ENCODE results near the gene SLC25A39.
"Not testable (repeated sequence)": the region's sequence is repeated elsewhere in the genome, so short reads cannot be mapped to it uniquely, and the experiment has no call there.

The SLC25A39 gene

GRCh38 chr17:44354582-44355561, 30.2 kb upstream of the SLC25A39 start:
- DNase-seq (ENCODE audit: low read depth in 3 of 3, low spot score in 1 of 3), result peak in 1 of 3 donors; percentile 55

DNA sequence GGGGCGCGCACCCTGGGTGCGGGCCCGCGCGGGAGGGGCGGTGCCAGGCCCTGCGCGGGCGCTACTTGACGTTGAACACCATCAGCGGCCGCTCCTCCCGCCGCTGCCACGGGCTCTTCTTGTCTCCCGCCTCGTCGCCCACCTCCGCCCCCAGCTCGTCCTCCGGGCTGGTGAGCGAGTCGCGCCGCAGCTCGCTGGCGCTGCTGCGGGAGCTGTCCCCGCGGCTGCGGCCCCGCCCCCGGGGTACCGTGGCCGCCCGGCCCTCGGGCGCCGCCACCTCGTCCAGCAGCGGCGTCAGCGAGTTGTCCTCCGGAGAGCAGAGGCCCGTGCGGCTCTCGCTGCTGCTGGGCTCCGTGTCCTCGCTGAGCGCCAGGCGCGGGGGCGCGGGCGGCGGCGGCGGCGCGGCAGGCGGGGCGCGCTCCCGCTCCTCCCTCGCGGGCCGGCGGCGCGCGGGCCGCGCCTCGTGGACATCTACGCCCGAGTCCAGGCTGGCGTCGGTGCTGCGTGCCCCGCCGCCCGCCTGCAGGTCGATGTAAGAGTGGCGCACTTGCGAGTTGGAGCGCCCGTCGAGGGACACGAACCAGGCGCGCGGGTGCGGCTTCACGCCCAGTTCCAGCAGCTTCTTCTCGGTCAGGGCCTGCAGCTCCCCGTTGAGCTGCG, 29.2 kb upstream of the SLC25A39 start:
- DNase-seq (ENCODE audit: low read depth in 3 of 3, low spot score in 1 of 3), result no peak

DNA sequence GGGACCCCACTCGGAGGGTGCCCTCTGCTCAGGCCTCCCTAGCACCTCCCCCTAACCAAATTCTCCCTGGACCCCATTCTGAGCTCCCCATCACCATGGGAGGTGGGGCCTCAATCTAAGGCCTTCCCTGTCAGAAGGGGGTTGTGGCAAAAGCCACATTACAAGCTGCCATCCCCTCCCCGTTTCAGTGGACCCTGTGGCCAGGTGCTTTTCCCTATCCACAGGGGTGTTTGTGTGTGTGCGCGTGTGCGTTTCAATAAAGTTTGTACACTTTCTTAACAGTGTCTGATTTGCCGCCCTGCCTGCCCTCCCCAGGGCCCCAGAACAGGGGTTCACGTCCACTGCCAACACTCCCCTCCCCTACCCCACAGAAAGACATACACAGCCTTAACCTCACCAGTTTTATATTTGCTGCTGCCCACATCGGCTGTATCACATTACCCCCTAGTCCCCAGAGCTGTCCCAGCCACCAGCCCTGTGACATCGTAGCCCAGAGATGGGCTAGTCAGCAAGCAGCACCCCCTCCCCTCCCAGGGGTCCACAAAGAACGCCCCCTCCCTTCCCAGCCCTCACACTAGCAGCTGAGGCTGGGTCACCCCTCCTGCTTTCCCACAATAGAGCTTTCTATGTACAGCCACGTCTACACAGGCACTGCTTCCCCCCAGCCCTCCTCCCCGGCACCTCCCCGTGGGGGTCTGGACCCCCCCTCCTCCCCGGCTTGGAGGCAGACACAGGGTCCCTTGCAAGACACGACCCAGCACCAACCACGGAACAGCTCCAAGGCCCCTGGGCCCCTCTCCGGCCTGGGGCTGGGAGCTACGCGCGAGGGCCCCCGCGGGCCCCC, 28.4 kb upstream of the SLC25A39 start:
- no peak for DNase-seq (ENCODE audit: low read depth in 3 of 3, low spot score in 1 of 3)

- no peak for DNase-seq (ENCODE audit: low read depth in 3 of 3, low spot score in 1 of 3)
Measured at GRCh38 chr17:44351961-44352827, 27.6 kb upstream of the SLC25A39 start.

DNA sequence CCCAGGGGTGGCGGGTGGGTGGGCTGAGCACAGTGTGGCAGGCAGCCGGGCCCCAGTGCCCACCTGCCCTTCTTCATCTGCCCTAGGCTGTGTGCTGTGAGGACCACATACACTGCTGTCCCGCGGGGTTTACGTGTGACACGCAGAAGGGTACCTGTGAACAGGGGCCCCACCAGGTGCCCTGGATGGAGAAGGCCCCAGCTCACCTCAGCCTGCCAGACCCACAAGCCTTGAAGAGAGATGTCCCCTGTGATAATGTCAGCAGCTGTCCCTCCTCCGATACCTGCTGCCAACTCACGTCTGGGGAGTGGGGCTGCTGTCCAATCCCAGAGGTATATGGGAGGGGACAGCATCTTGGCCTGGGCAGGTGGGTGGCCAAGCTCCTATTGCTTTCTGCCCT, 26.8 kb upstream of the SLC25A39 start:
- no peak for DNase-seq (ENCODE audit: low read depth in 3 of 3, low spot score in 1 of 3)

DNA sequence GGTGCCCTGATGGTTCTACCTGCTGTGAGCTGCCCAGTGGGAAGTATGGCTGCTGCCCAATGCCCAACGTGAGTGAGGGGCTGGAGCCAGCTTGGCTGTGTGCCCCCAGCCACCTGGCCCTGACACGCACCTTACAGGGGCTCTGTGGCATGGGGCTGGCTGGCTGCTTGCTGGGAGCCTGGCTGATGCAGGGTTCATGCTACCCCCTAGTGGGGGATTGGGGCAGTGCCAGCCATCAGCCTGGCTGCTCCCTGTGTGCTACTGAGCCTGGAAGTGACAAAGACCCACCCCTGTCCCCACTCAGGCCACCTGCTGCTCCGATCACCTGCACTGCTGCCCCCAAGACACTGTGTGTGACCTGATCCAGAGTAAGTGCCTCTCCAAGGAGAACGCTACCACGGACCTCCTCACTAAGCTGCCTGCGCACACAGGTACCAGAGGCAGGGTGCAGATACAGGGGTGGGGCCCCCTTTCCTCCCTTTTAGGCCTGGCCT, 26.2 kb upstream of the SLC25A39 start:
- DNase-seq (ENCODE audit: low read depth in 3 of 3, low spot score in 1 of 3), result peak in 2 of 3 donors; percentile 47 to 66

GRCh38 chr17:44349553-44350070, 25.0 kb upstream of the SLC25A39 start:
- no peak for DNase-seq (ENCODE audit: low read depth in 3 of 3, low spot score in 1 of 3)

DNA sequence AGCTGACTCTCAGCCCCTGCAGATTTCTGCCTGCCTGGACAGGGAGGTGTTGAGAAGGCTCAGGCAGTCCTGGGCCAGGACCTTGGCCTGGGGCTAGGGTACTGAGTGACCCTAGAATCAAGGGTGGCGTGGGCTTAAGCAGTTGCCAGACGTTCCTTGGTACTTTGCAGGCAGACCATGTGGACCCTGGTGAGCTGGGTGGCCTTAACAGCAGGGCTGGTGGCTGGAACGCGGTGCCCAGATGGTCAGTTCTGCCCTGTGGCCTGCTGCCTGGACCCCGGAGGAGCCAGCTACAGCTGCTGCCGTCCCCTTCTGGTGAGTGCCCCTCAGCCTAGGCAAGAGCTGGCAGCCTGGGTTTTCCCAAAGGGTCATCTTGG, 24.4 kb upstream of the SLC25A39 start:
- DNase-seq (ENCODE audit: low read depth in 3 of 3, low spot score in 1 of 3), result no peak

DNA sequence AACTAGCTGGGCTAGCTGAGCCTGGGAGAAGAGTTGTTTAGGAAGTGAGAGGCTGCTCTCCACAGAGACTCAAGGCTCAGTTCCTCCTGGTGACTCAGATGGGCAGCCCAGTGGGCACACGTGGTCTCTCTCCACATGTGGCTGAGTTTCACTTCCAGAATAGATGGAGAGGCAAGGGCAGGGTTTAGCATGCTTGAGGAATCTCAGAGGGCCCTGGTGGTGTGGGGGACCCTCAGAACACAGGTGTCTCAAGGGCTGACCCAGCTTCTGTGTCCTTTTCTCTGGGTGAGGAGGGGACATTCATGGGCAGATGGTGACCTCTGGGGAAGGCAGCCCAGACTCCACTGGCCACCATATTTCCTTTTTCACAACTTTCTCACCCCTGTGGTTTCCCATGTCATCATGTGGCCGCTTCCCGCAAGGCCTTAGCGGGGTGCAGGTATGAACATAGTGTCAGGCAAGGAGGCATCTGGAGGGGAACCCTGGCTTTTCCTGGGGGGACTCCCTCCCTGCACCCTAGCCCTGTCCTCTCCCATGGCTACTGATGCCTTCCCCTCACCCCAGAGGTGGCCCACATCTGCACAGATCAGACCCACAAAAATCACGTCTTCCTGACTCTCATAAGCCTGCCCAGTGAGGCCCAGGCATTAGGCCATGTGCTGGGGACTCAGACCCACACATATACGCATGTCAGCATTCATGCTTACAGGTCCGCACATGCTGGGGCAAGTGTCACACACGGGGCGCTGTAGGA, 23.8 kb upstream of the SLC25A39 start:
- no peak for DNase-seq (ENCODE audit: low read depth in 3 of 3, low spot score in 1 of 3)

- DNase-seq (ENCODE audit: low read depth in 3 of 3, low spot score in 1 of 3), result not testable (repeated sequence)
Measured at GRCh38 chr17:44347206-44348055, 22.8 kb upstream of the SLC25A39 start.

- no peak for DNase-seq (ENCODE audit: low read depth in 3 of 3, low spot score in 1 of 3)
Measured at GRCh38 chr17:44346064-44346844, 21.6 kb upstream of the SLC25A39 start.

GRCh38 chr17:44345454-44346026, 20.9 kb upstream of the SLC25A39 start:
- DNase-seq (ENCODE audit: low read depth in 3 of 3, low spot score in 1 of 3), result no peak

- DNase-seq (ENCODE audit: low read depth in 3 of 3, low spot score in 1 of 3), result peak; percentile 60 to 68 (median 65)
Measured at GRCh38 chr17:44344939-44345453, 20.4 kb upstream of the SLC25A39 start, which contains the start of gene GRN. GRN (plus strand) TSS chr17:44345302; CDS start chr17:44349165, 3,863 bp downstream.

- no peak for DNase-seq (ENCODE audit: low read depth in 3 of 3, low spot score in 1 of 3)
Measured at GRCh38 chr17:44343510-44344209, 19.0 kb upstream of the SLC25A39 start.

DNA sequence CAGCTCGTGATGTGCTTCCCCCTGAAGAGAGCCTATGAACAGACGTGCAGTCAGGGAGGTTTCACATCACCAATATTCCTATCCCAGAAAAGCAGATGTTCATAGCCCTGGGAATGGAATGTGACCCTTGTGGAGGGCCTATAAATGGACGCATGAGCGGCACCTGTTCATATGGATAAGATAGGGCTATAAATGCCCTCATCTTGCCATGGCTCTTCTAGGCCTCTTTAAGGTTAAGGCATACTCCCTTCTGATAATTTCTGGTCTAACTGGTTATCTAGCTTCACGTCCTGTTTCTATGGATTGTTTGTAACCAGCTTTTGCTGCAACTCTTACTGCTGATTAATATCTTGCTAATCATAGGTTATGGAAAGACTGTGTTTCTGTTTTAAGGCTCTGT, 15.9 kb upstream of the SLC25A39 start:
- DNase-seq (ENCODE audit: low read depth in 3 of 3, low spot score in 1 of 3), result not testable (repeated sequence)

- DNase-seq (ENCODE audit: low read depth in 3 of 3, low spot score in 1 of 3), result no peak
Measured at GRCh38 chr17:44338702-44339101, 14.1 kb upstream of the SLC25A39 start.

All from stimulated activated CD4-positive, alpha-beta T cell treated with anti-CD3 and anti-CD28 coated beads, TNF-alpha, amount 100 ng/mL, for 1 hour (primary cell).